Neuronal stem cell (in vitro differentiated cells): ENCODE results near the gene BGN.

Experiments used
- DNase-seq: peaks from one replicate; pipeline ENCODE4 v3.0.0-alpha.2; 2013; ENCODE audit warnings: low spot score
- H2AFZ ChIP-seq: one replicate; pipeline ENCODE4 v1.6.1; 2013; ENCODE audit warnings: mild to moderate bottlenecking, low read length, inconsistent platforms
- H2AK5ac ChIP-seq: 2 replicates; pipeline ENCODE4 v1.6.1; 2013; ENCODE audit warnings: low read depth, mild to moderate bottlenecking, inconsistent platforms, low read length, moderate library complexity, mixed read lengths
- H2BK120ac ChIP-seq: 2 replicates; pipeline ENCODE4 v1.6.1; 2013; ENCODE audit warnings: low read depth, mild to moderate bottlenecking, inconsistent platforms, low read length, moderate library complexity, mixed read lengths
- H2BK12ac ChIP-seq: one replicate; pipeline ENCODE4 v1.6.1; 2013; ENCODE audit warnings: low read length, inconsistent platforms
- H2BK15ac ChIP-seq: 2 replicates; pipeline ENCODE4 v1.6.1; 2013; ENCODE audit warnings: mild to moderate bottlenecking, low read length, inconsistent platforms, mixed read lengths
- H2BK5ac ChIP-seq: one replicate; pipeline ENCODE4 v1.6.1; 2013; ENCODE audit warnings: inconsistent platforms, mild to moderate bottlenecking, low read length, moderate library complexity
- H3K14ac ChIP-seq: one replicate; pipeline ENCODE4 v1.6.1; 2013; ENCODE audit warnings: low read length, inconsistent platforms
- H3K18ac ChIP-seq: 2 replicates; pipeline ENCODE4 v1.6.1; 2013; ENCODE audit warnings: low read length, inconsistent platforms
- H3K23ac ChIP-seq: 2 replicates; pipeline ENCODE4 v1.6.1; 2013; ENCODE audit warnings: low read depth, mild to moderate bottlenecking, mixed read lengths, low read length, inconsistent platforms; ENCODE audit not compliant: poor library complexity
- H3K27ac ChIP-seq: replicated peaks from 3 replicates; pipeline ENCODE4 v1.5.1; 2013; ENCODE audit warnings: low read length, inconsistent platforms
- H3K27me3 ChIP-seq, 3 experiments: 2 replicates each; pipeline ENCODE4 v1.6.1; 2013; ENCODE audit warnings: low read length in 3 of 3, mild to moderate bottlenecking in 2 of 3, inconsistent platforms in 1 of 3, low read depth in 1 of 3, mixed read lengths in 1 of 3, moderate library complexity in 1 of 3; ENCODE audit not compliant: control insufficient read depth in 3 of 3, insufficient read depth in 3 of 3
- H3K36me3 ChIP-seq, 2 donors: replicated peaks in 1 of 2; 2 replicates each; pipeline ENCODE4 v1.6.1; 2013; ENCODE audit warnings: low read length in 2 of 2; ENCODE audit not compliant: control insufficient read depth in 2 of 2, insufficient read depth in 2 of 2
- H3K4ac ChIP-seq: 2 replicates; pipeline ENCODE4 v1.6.1; 2013; ENCODE audit warnings: inconsistent platforms, mild to moderate bottlenecking, low read length, moderate library complexity
- H3K4me1 ChIP-seq, 2 donors: 1 replicate in 1 of 2; 2 replicates in 1 of 2; pipeline ENCODE4 v1.6.1; 2013; ENCODE audit warnings: low read length in 2 of 2, low read depth in 1 of 2; ENCODE audit not compliant: control insufficient read depth in 2 of 2, insufficient read depth in 1 of 2
- H3K4me2 ChIP-seq: one replicate; pipeline ENCODE4 v1.6.1; 2013; ENCODE audit warnings: mild to moderate bottlenecking, low read length, inconsistent platforms; ENCODE audit not compliant: insufficient read depth, poor library complexity, severe bottlenecking
- H3K4me3 ChIP-seq, 2 donors: 2 replicates each; pipeline ENCODE4 v1.5.1; 2013; ENCODE audit warnings: low read length in 2 of 2, mild to moderate bottlenecking in 2 of 2, inconsistent platforms in 1 of 2, moderate library complexity in 1 of 2
- H3K79me1 ChIP-seq: one replicate; pipeline ENCODE4 v1.6.1; 2013; ENCODE audit warnings: low read depth, mild to moderate bottlenecking, inconsistent platforms, low read length, moderate library complexity
- H3K9ac ChIP-seq: one replicate; pipeline ENCODE4 v1.6.1; 2013; ENCODE audit warnings: mild to moderate bottlenecking, low read depth, low read length, inconsistent platforms; ENCODE audit not compliant: poor library complexity
- H3K9me3 ChIP-seq, 2 donors: replicated peaks in 1 of 2; 2 replicates each; pipeline versions ENCODE3 to v1.6.1; 2013; ENCODE audit warnings: low read length in 2 of 2, mild to moderate bottlenecking in 2 of 2, inconsistent platforms in 1 of 2, low read depth in 1 of 2, mixed read lengths in 1 of 2, moderate library complexity in 1 of 2; ENCODE audit not compliant: control insufficient read depth in 2 of 2, insufficient read depth in 1 of 2
- H4K8ac ChIP-seq: one replicate; pipeline ENCODE4 v1.6.1; 2013; ENCODE audit warnings: low read depth, mild to moderate bottlenecking, inconsistent platforms, low read length, moderate library complexity
- H4K91ac ChIP-seq: one replicate; pipeline ENCODE4 v1.6.1; 2013; ENCODE audit warnings: low read length, low read depth, mild to moderate bottlenecking, inconsistent platforms; ENCODE audit not compliant: poor library complexity
- whole genome bisulfite sequencing, 2 donors: extraction: QIAGEN DNeasy Blood & Tissue Kit; methylation state at CpG; one replicate each; pipeline ENCODE4 v1.1.7; 2013; ENCODE audit warnings: missing lambda C conversion rate in 2 of 2, mixed read lengths in 1 of 2; ENCODE audit not compliant: insufficient read length in 2 of 2, insufficient replicate concordance in 1 of 2; ENCODE audit errors: extremely low coverage in 2 of 2; 5-methylcytosine and 5-hydroxymethylcytosine counted together

The BGN gene

GRCh38 chrX:153502796-153503195, 8.0 kb downstream of the BGN start:
- H3K9me3 ChIP-seq, result no peaks in the 10 kb centered on the region
- H4K91ac ChIP-seq, result no peak overlapping the region
- H3K27me3 ChIP-seq, result no peaks in the 10 kb centered on the region
- WGBS, 2 donors, result no CpG with 5 or more reads among the region's 14 CpGs
- H3K4ac ChIP-seq, result no peak overlapping the region
- H4K8ac ChIP-seq, result no peak overlapping the region
- H3K4me3 ChIP-seq, result no peak overlapping the region
- H2BK5ac ChIP-seq, result no peak overlapping the region
- H2BK12ac ChIP-seq, result no peak overlapping the region
- no peaks in the 10 kb centered on the region for H3K4me1 ChIP-seq
- H2BK15ac ChIP-seq, result no peak overlapping the region
- DNase-seq, result no peak
- no peak overlapping the region for H2AFZ ChIP-seq
- no peak overlapping the region for H3K9ac ChIP-seq
- no peak overlapping the region for H3K4me2 ChIP-seq
- H3K79me1 ChIP-seq, result no peaks in the 10 kb centered on the region
- no peak overlapping the region for H3K27ac ChIP-seq
- no peak overlapping the region for H3K14ac ChIP-seq
- no peak overlapping the region for H3K23ac ChIP-seq
- H3K36me3 ChIP-seq, result no peaks in the 10 kb centered on the region
- no peak overlapping the region for H3K18ac ChIP-seq
- no peak overlapping the region for H2AK5ac ChIP-seq
- no peak overlapping the region for H2BK120ac ChIP-seq

GRCh38 chrX:153504445-153505016, 9.8 kb downstream of the BGN start:
- H2BK15ac ChIP-seq, result no peak overlapping the region
- H3K79me1 ChIP-seq, result no peaks in the 10 kb centered on the region
- no peak overlapping the region for H3K4me2 ChIP-seq
- H3K27me3 ChIP-seq, result peaks cover 0 to 3% (median 0%) of the 10 kb centered on the region in 3 experiments
- H2AFZ ChIP-seq, result no peak overlapping the region
- no peak overlapping the region for H2BK5ac ChIP-seq
- DNase-seq, result no peak
- H3K18ac ChIP-seq, result no peak overlapping the region
- no peak overlapping the region for H3K9ac ChIP-seq
- WGBS, 2 donors, result no CpG with 5 or more reads among the region's 26 CpGs
- H4K8ac ChIP-seq, result no peak overlapping the region
- H3K9me3 ChIP-seq, result no peaks in the 10 kb centered on the region
- H2AK5ac ChIP-seq, result no peak overlapping the region
- H2BK12ac ChIP-seq, result no peak overlapping the region
- no peak overlapping the region for H3K4me3 ChIP-seq
- H3K14ac ChIP-seq, result peak overlapping the region; percentile 71
- no peak overlapping the region for H3K23ac ChIP-seq
- no peak overlapping the region for H3K4ac ChIP-seq
- no peaks in the 10 kb centered on the region for H3K36me3 ChIP-seq
- no peak overlapping the region for H2BK120ac ChIP-seq
- no peak overlapping the region for H4K91ac ChIP-seq
- H3K4me1 ChIP-seq, result no peaks in the 10 kb centered on the region
- H3K27ac ChIP-seq, result no peak overlapping the region

DNA sequence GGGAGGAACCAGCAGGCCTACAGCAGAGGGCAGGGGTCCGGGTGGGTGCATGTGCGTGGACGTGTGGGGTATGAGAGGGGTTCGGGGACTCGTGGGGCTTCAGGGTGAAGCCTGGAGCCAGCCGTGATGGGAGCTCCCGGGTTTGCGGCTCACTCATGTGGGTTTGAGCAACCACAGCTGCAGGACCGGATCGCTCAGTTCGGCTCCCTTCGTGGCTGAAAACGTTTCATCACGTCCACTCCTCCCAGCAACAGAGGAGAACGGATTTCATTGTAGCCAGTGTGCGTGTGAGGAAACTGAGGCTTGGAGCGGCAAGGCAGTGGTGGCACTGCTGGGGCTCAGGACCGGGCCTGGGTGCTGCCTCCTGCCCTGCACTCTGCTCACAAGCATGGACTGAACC, 10.6 kb downstream of the BGN start:
- no peak overlapping the region for H2BK12ac ChIP-seq
- H3K9me3 ChIP-seq, result no peaks in the 10 kb centered on the region
- H3K23ac ChIP-seq, result no peak overlapping the region
- H2BK15ac ChIP-seq, result no peak overlapping the region
- no peak overlapping the region for H2BK5ac ChIP-seq
- no peak overlapping the region for H2AK5ac ChIP-seq
- no peak overlapping the region for H4K8ac ChIP-seq
- no CpG with 5 or more reads among the region's 18 CpGs for WGBS, 2 donors
- H3K4ac ChIP-seq, result no peak overlapping the region
- H3K79me1 ChIP-seq, result peaks cover 3% of the 10 kb centered on the region
- H3K27me3 ChIP-seq, result peaks cover 0 to 12% (median 0%) of the 10 kb centered on the region in 3 experiments
- no peaks in the 10 kb centered on the region for H3K4me1 ChIP-seq
- H2AFZ ChIP-seq, result no peak overlapping the region
- no peaks in the 10 kb centered on the region for H3K36me3 ChIP-seq
- H3K14ac ChIP-seq, result no peak overlapping the region
- no peak overlapping the region for H2BK120ac ChIP-seq
- H3K27ac ChIP-seq, result no peak overlapping the region
- H3K9ac ChIP-seq, result no peak overlapping the region
- no peak overlapping the region for H4K91ac ChIP-seq
- H3K4me2 ChIP-seq, result no peak overlapping the region
- no peak for DNase-seq
- H3K4me3 ChIP-seq, result no peak overlapping the region
- H3K18ac ChIP-seq, result no peak overlapping the region

GRCh38 chrX:153507484-153508178, 12.9 kb downstream of the BGN start:
- Histone ChIP-seq H2AK5ac (peak overlapping the region; percentile 18), H4K8ac (no peak overlapping the region), H3K9me3 (no peaks in the 10 kb centered on the region), H2AFZ (peak overlapping the region; percentile 43), H3K27me3 (peaks cover 0 to 21% (median 0%) of the 10 kb centered on the region in 3 experiments), H3K4ac (no peak overlapping the region), H3K23ac (no peak overlapping the region), H3K79me1 (peaks cover 3% of the 10 kb centered on the region), H2BK12ac (no peak overlapping the region), H4K91ac (no peak overlapping the region), H3K4me3 (no peak overlapping the region), H3K4me2 (no peak overlapping the region), H3K9ac (no peak overlapping the region), H3K4me1 (peaks cover 0 to 1% of the 10 kb centered on the region in 2 donors), H3K14ac (no peak overlapping the region), H3K36me3 (no peaks in the 10 kb centered on the region), H2BK15ac (no peak overlapping the region), H3K27ac (no peak overlapping the region), H3K18ac (no peak overlapping the region), H2BK120ac (no peak overlapping the region), H2BK5ac (peak overlapping the region; percentile 39)
- peak; percentile 66 for DNase-seq
- WGBS, 2 donors, result no CpG with 5 or more reads among the region's 19 CpGs
